MM.1S (cell line): Measurements from ENCODE around the gene ALG5.

Source experiments
- DNase-seq: peaks from one replicate; pipeline ENCODE4 v3.0.0-alpha.2; 2015
- H2AFZ ChIP-seq: fragments of 300-600 bp; sonication (generic); 2 replicates; pipeline ENCODE4 v1.6.0; 2016; ENCODE audit warnings: antibody characterized with exemption, low read length
- H3F3A ChIP-seq: fragments of 300-600 bp; sonication (generic); 2 replicates; pipeline ENCODE4 v1.6.1; 2016; ENCODE audit warnings: mild to moderate bottlenecking, antibody characterized with exemption, low read length, moderate library complexity, mixed read lengths; ENCODE audit not compliant: insufficient read depth
- H3K27ac ChIP-seq: fragments of 300-600 bp; sonication (generic); 2 replicates; pipeline ENCODE4 v1.5.1; 2016; ENCODE audit warnings: mild to moderate bottlenecking, low read length
- H3K27me3 ChIP-seq: fragments of 300-600 bp; sonication (generic); replicated peaks from 2 replicates; pipeline ENCODE4 v1.6.0; 2016; ENCODE audit warnings: low read length; ENCODE audit not compliant: insufficient read depth
- H3K36me3 ChIP-seq: fragments of 300-600 bp; sonication (generic); replicated peaks from 2 replicates; pipeline ENCODE4 v1.6.1; 2016; ENCODE audit warnings: mild to moderate bottlenecking, low read length, mixed read lengths; ENCODE audit not compliant: insufficient read depth
- H3K4me1 ChIP-seq: fragments of 300-600 bp; sonication (generic); 2 replicates; pipeline ENCODE4 v1.6.1; 2016; ENCODE audit warnings: low read length, mixed read lengths
- H3K4me2 ChIP-seq: fragments of 300-600 bp; sonication (generic); 2 replicates; pipeline ENCODE4 v1.6.0; 2016; ENCODE audit warnings: low read depth, low read length
- H3K4me3 ChIP-seq: fragments of 300-600 bp; sonication (generic); 2 replicates; pipeline ENCODE4 v1.5.1; 2016; ENCODE audit warnings: low read length, mixed read lengths
- H3K79me2 ChIP-seq: fragments of 300-600 bp; sonication (generic); 2 replicates; pipeline ENCODE4 v1.6.1; 2016; ENCODE audit warnings: mixed run types, low read length, mixed read lengths
- H3K9ac ChIP-seq: fragments of 300-600 bp; sonication (generic); 2 replicates; pipeline ENCODE4 v1.6.1; 2016; ENCODE audit warnings: low read length, mixed read lengths
- H3K9me2 ChIP-seq: fragments of 300-600 bp; sonication (generic); replicated peaks from 2 replicates; pipeline ENCODE4 v1.6.1; 2016; ENCODE audit warnings: mild to moderate bottlenecking, low read length, mixed read lengths; ENCODE audit not compliant: insufficient read depth
- H3K9me3 ChIP-seq: fragments of 300-600 bp; sonication (generic); replicated peaks from 2 replicates; pipeline ENCODE4 v1.6.1; 2016; ENCODE audit warnings: mild to moderate bottlenecking, low read length, mixed read lengths; ENCODE audit not compliant: insufficient read depth
- H4K20me1 ChIP-seq: fragments of 300-600 bp; sonication (generic); 2 replicates; pipeline ENCODE4 v1.6.1; 2016; ENCODE audit warnings: mild to moderate bottlenecking, low read length, moderate library complexity, mixed read lengths; ENCODE audit not compliant: insufficient read depth
- EZH2 ChIP-seq: fragments of 300-600 bp; sonication (generic); optimal IDR thresholded peaks from 2 replicates; pipeline ENCODE3; 2017; ENCODE audit warnings: low read depth, mild to moderate bottlenecking, antibody characterized with exemption, low read length, mixed read lengths
- EZH2phosphoT487 ChIP-seq: fragments of 300-600 bp; sonication (generic); IDR thresholded peaks from 2 replicates; pipeline ENCODE4 v1.6.1; 2018; ENCODE audit warnings: antibody characterized with exemption, low read length
- TF ChIP-seq, protein P1 (sequence below): fragments of 300-600 bp; sonication (generic); IDR thresholded peaks from 2 replicates; pipeline ENCODE4 v1.5.1; 2016; ENCODE audit warnings: antibody characterized with exemption, low read length, mixed read lengths

Gene ALG5

DNA sequence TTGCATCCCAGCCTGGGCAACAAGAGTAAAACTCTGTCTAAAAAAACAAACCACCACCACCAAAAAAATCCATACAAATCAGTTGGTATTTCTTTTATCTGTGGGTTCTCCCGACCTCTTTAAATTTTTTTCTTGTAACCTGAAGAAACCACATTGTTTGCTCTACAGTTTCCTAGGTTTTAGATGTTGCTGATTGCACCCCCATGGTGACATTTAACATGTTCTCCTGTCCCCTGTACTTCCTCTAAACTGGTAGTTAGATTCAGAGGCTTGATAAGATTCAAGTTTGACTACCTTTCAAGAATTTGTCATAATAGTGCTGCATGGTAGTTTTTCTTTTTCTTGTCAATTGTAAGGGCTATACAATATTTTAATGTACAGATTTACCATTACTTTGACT lies 24.0 kb downstream of the ALG5 start:
- H4K20me1 ChIP-seq = no peaks in the 10 kb centered on the region
- no peaks in the 10 kb centered on the region for H3K9me3 ChIP-seq
- no peak overlapping the region for H3K27ac ChIP-seq
- no peak overlapping the region for H3K4me3 ChIP-seq
- H2AFZ ChIP-seq = no peak overlapping the region
- H3K9ac ChIP-seq = no peak overlapping the region
- H3K36me3 ChIP-seq = 0 out of 2 replicates have a peak, but pooled peaks cover 2% of the 10 kb centered on the region
- no peaks in the 10 kb centered on the region for H3K9me2 ChIP-seq
- H3K79me2 ChIP-seq = no peaks in the 10 kb centered on the region; the same call in 1 of the 2 replicates
- H3K4me2 ChIP-seq = no peak overlapping the region
- H3F3A ChIP-seq = peaks cover 3% of the 10 kb centered on the region; the same call in 1 of the 2 replicates
- no peak for DNase-seq
- no peak for TF ChIP-seq EZH2
- TF ChIP-seq EZH2phosphoT487 = no peak
- TF ChIP-seq, protein P1, sequence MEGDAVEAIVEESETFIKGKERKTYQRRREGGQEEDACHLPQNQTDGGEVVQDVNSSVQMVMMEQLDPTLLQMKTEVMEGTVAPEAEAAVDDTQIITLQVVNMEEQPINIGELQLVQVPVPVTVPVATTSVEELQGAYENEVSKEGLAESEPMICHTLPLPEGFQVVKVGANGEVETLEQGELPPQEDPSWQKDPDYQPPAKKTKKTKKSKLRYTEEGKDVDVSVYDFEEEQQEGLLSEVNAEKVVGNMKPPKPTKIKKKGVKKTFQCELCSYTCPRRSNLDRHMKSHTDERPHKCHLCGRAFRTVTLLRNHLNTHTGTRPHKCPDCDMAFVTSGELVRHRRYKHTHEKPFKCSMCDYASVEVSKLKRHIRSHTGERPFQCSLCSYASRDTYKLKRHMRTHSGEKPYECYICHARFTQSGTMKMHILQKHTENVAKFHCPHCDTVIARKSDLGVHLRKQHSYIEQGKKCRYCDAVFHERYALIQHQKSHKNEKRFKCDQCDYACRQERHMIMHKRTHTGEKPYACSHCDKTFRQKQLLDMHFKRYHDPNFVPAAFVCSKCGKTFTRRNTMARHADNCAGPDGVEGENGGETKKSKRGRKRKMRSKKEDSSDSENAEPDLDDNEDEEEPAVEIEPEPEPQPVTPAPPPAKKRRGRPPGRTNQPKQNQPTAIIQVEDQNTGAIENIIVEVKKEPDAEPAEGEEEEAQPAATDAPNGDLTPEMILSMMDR = no peak
- no peaks in the 10 kb centered on the region for H3K4me1 ChIP-seq
- no peaks in the 10 kb centered on the region for H3K27me3 ChIP-seq

DNA sequence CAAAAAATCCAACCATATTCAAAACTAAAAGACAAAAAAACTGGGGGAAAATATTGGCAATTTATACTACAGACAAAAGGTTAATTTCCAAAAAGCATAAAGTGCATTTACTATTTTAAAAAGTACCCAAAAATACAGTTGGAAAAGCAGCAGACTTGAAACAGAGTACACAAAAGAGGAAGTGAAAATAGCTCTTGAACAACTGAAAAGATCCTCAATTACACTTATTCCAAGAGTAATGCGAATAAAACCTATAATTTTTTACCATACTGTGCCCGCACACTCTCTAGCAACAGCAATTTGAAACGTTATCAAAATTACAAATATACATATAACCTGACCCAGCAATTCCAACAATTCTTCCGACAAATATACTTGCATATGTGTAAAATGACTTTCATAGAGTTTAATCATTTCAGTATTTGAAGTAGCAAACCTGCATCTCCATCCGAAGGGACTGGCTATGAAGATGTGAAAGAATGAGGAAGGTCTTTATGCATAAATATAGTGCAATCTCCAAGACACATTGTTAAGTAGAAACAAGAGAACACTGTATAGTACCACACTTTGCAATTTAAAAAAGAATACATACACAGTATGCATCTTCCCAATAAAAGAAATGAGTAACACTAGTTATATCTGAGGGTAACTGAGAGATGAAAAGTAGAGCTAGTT lies 25.4 kb downstream of the ALG5 start:
- TF ChIP-seq EZH2phosphoT487 (no peak), EZH2 (no peak)
- TF ChIP-seq, protein P1 = no peak
- no peak for DNase-seq
- no peak overlapping the region for H2AFZ ChIP-seq
- H3K27me3 ChIP-seq = no peaks in the 10 kb centered on the region
- H3K9me2 ChIP-seq = no peaks in the 10 kb centered on the region
- H4K20me1 ChIP-seq = no peaks in the 10 kb centered on the region
- H3K9me3 ChIP-seq = no peaks in the 10 kb centered on the region
- H3K27ac ChIP-seq = peak overlapping the region; percentile 18; the same call in 1 of the 2 replicates
- no peak overlapping the region for H3K9ac ChIP-seq
- no peak overlapping the region for H3K4me3 ChIP-seq
- H3K36me3 ChIP-seq = 0 out of 2 replicates have a peak, but pooled peaks cover 2% of the 10 kb centered on the region
- H3K4me2 ChIP-seq = peak overlapping the region; percentile 21; the same call in 1 of the 2 replicates
- H3K4me1 ChIP-seq = no peaks in the 10 kb centered on the region
- H3F3A ChIP-seq = peaks cover 3% of the 10 kb centered on the region; the same call in 1 of the 2 replicates
- no peaks in the 10 kb centered on the region; the same call in 1 of the 2 replicates for H3K79me2 ChIP-seq

DNA sequence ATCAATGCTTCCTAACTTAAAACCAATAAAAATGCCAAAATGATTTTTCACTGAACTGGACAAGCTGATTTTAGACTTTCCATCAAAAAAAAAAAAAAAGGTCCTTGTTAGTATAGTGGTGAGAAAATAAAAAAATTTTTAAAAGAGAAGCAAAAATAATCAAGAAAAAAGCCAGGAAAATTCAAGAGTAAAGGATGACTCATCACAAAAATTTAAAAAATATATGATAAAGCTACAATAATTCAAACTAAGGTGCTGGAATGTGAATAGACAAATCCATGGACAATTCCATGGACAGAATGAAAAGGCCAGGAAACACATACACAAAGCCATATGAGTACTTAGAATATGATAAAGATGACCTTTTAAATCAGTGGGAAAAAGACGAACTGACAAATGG lies 26.1 kb downstream of the ALG5 start:
- Histone ChIP-seq H3K9me2 (no peaks in the 10 kb centered on the region), H4K20me1 (no peaks in the 10 kb centered on the region), H3K79me2 (no peaks in the 10 kb centered on the region; the same call in 1 of the 2 replicates), H3K4me3 (no peak overlapping the region), H3K4me1 (no peaks in the 10 kb centered on the region), H3K9me3 (no peaks in the 10 kb centered on the region), H3F3A (peaks cover 3% of the 10 kb centered on the region; the same call in 1 of the 2 replicates), H2AFZ (no peak overlapping the region), H3K9ac (no peak overlapping the region), H3K27ac (no peak overlapping the region), H3K36me3 (0 out of 2 replicates have a peak, but pooled peaks cover 2% of the 10 kb centered on the region), H3K27me3 (no peaks in the 10 kb centered on the region), H3K4me2 (no peak overlapping the region)
- no peak for TF ChIP-seq EZH2phosphoT487
- TF ChIP-seq, protein P1 = no peak
- TF ChIP-seq EZH2 = no peak
- no peak for DNase-seq
